Posterior cingulate gyrus (tissue), 11 donors: ENCODE measurements around the gene LEMD3.

Experiments used
- DNase-seq, 10 donors: peaks; one replicate each; pipeline versions ENCODE4 v3.0.0 to v3.0.0-alpha.2; 2020 to 2021; ENCODE audit warnings: mixed read lengths in 3 of 10
- intact Hi-C: fragments of 100-400 bp; cut with DNase I; formaldehyde crosslinking; loops from one replicate; pipeline ENCODE4 v1.15.1; 2023

LEMD3 gene

GRCh38 chr12:65169320-65170208, at the start of gene LEMD3:
TSS of gene LEMD3 (plus strand) at chr12:65169583. CDS start at chr12:65169597, 14 bp downstream.
- intact Hi-C loops: no loop called here

DNA sequence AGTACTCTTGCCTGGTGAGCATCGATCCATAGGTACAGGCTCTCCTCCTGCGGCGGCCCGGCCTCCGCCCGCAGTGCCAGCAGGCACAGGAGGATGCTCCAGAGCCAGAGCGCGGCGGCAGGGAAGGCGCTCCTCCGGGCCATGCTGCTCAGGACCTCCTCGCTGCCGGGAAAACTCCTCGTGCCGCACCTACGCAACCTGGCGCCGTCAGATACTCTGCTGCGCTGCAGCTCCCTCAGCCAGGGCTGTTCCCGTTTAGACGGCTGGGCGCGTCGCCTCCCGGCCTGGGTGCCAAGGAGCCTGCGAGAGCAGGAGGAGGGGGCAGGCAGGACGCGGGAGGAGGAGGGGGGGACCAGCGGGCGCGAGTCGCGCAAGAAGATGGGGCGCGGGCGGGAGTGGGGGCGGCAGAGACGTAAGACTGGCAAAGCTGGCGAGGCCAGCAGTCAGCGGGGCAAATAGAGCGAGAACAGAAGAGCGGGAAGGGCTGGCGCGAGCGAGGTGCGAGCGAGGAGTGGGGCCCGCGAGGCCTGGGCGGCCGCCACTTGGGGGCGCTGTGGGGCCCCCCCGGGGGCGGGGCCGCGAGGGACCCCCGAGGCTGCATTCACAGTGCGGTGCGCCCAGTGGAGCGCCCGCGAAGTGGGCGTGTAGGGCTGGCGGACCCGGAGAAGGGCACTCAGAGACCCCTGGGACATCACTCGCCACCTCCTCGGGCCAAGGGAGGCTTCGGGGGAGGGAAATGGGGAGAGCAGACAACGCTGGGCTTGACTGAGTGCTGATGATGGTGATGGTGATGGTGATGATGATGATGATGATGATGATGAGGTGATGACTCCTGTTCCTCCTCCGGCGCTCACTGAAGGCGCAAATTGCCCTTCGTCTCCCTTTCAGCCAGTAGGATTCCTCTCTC, 48.1 kb upstream of the LEMD3 start, which contains the start of gene WIF1:
Gene WIF1 (minus strand): TSS at position 257 of the 907 bp plus-strand sequence. CDS start 114 bp downstream, at position 143.
- intact Hi-C loops: loop anchor here (5.0 kb wide), 1 partner anchor 319 kb away; no protein-coding TSS in a partner anchor
- DNase-seq: peak in 9 of 10 donors; percentile 9 to 92 (median 40)

More at GRCh38 chr12:65169320-65170208, at the start of gene LEMD3:
- peak; percentile 86 to 99 (median 92) for DNase-seq

- DNase-seq: peak in 2 of 10 donors; percentile 62 to 72
- intact Hi-C loops: loop anchor here (5.0 kb wide), 1 partner anchor 320 kb away; no protein-coding TSS in a partner anchor
Measured at GRCh38 chr12:65121956-65122469, 47.4 kb upstream of the LEMD3 start.

DNA sequence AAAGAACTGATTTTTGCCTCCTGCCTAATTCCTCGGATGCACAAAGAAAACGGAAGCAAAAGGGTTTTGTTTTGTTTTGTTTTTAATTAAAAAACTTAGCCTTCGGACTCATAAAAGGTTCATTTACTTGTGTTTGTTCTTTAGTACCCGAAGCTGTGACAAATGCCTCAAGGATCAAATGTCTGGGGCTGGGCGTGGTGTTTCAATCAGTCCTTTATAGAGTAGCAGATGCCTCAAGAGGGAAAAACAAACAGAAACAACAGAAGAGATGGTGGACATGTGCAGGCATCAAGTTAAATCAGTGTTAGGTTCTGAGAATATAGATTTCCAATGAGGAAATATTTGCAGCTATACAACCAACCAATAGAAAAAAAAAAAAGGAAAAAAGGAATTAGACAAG, 46.7 kb upstream of the LEMD3 start:
- no peak for DNase-seq
- intact Hi-C loops: loop anchor here (1.0 to 5.0 kb wide), 2 partner anchors 231 to 320 kb away; no protein-coding TSS in a partner anchor

DNA sequence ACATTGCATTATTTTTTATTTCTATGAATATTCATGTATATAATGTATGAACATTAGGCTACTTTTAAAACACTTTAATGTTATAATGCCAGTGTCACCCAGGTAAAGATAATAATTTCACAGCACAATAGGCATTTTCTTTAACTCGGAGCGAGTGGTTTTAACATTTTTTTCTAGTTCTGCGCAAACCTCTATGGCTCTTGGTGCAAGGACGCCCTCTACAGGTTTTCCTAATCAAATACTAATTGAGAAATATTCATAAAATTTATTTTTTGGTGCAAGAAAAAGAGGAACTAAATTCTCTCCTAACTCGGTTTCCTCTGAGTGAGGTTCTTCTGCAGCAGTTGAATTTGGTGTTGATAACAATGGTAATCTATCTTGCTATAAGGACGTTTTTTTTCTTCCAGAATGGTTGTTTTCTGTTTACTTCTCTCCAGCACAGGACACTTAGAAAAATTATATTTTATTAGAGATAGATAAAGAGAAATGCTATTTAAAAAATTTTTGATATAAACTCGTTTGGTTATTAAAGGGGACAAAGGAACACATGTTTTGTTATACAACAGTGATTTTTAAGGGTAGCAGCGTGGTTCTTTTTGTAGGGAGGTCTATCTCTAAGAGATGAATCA, 45.8 kb upstream of the LEMD3 start:
- DNase-seq: no peak
- intact Hi-C loops: loop anchor here (1.0 to 5.0 kb wide), 2 partner anchors 232 to 321 kb away; no protein-coding TSS in a partner anchor

DNA sequence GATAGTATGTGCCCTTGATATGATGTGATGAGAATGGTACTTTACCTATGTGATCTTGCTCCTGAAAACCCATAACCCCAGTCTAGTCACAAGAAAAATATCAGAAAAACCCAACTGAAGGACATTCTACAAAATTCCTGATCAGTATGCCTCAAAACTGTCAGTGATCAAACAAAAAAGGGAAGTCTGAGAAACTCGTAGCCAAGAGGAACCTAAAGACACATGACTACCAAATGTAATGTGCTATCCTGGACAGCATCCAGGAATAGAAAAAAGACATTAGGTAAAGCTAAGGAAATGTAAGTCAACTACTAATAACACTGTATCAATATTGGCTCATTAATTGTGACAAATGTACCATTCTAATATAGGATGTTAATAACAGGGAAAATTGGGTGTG, 44.1 kb upstream of the LEMD3 start:
- intact Hi-C loops: no loop called here
- DNase-seq: no peak

GRCh38 chr12:65125975-65126374, 43.4 kb upstream of the LEMD3 start:
- intact Hi-C loops: no loop called here

DNA sequence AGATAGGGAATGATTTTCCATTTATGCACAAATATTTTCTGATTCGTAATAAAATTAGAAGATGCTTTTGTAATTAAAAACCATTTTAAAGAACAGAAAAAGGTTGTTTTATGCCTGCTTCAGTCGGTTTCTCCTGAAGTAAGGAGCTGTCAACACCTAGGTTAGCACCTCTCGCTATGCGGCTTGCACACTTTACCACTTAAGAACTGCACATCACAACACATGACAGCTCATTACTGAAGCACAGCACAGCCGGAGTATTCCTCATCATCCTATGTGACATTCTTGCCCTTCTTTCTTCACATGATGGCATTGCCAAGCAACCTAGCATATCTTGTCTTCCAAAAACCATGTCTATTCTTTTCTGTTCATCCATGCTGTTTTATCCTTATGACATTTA, 42.9 kb upstream of the LEMD3 start:
- intact Hi-C loops: no loop called here

More at GRCh38 chr12:65125975-65126374, 43.4 kb upstream of the LEMD3 start:
- no peak for DNase-seq

DNA sequence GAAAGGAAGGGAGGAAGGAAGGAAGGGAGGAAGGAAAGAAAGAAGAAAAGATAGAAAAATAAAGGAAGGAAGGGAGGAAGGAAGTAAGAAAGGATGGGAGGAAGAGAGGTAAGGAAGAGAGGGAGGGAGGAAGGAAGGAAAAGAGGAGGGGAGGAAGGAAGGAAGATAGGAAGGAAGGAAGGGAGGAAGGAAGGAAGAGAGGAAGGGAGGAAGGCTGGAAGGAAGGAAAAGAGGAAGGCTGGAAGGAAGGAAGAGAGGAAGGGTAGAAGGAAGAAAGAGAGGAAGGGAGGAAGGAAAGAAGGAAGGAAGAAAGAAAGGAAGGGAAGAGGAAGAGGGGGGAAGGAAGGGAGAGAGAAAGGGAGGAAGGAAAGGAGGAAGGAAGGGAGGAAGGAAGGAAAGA, 35.5 kb upstream of the LEMD3 start:
- DNase-seq: no peak
- intact Hi-C loops: no loop called here

More for the DNA sequence above, 42.9 kb upstream of the LEMD3 start:
- DNase-seq: no peak

DNA sequence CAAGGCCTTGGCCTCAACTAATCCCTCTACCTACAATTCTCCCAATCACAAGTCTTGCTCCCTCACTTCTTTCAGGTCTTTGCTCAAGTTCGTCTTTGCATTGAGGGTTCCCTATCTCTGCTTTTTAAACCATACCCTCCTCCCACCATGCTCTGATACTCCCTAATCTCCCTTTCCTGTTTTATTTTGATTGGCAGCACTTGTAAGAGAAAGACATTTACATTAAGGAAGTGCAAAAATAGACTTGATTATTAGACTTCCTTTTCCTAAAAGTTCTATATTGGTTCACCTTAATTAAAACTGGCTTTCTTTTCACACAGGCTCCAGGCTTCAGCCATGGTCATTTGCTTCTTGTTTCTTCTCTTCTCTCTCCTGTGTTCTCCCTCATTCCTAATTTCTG, 30.0 kb upstream of the LEMD3 start:
- intact Hi-C loops: no loop called here
- DNase-seq: no peak

GRCh38 chr12:65140738-65141137, 28.6 kb upstream of the LEMD3 start:
- no peak for DNase-seq
- intact Hi-C loops: no loop called here

DNA sequence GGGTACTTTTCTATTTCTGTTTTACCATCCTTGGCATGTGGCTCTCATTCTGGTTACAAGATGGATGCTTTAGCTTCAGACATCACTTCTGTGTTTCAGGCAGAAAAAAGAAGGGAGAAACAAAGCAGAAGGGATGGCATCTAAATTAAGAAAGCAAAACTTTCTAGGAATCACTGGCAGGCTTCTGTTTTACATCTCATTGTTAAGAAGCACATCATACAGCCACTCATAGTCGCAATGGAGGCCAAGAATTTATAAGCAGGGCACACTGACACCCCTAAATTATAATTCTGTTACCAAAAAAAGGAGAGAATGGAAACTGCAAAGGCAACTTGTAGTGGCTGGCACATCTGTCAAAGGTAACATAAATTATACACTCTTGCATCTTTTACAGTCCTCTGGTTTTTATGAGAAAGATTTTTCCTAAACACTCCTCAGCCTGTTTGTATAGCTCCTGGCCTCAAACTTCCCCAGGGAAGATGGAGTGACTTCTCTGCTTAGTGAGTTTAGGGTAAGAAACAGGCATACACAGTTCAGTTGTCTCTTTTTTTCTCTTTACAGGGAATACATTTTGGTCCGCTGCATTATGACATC, 22.0 kb upstream of the LEMD3 start:
- intact Hi-C loops: no loop called here
- no peak for DNase-seq

GRCh38 chr12:65152012-65152411, 17.4 kb upstream of the LEMD3 start:
- intact Hi-C loops: no loop called here
- DNase-seq: no peak

- DNase-seq: no peak
- intact Hi-C loops: no loop called here
Measured at GRCh38 chr12:65152596-65152995, 16.8 kb upstream of the LEMD3 start.

DNA sequence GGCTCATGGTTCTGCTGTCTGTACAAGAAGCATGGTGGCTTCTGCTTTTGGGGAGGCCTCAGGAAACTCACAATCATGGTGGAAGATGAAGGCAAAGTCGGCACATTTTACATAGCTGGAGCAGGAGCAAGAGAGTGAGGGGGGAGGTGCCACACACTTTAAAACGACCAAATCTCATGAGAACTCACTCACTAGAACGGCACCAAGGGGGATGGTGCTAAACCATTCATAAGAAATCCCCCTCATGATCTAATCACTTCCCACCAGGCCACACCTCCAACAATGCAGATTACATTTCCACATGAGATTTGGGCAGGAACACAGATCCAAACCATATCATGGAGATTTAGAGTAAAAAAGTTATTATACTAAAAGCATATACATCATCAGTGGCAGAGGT, 13.6 kb upstream of the LEMD3 start:
- intact Hi-C loops: no loop called here
- no peak for DNase-seq

DNA sequence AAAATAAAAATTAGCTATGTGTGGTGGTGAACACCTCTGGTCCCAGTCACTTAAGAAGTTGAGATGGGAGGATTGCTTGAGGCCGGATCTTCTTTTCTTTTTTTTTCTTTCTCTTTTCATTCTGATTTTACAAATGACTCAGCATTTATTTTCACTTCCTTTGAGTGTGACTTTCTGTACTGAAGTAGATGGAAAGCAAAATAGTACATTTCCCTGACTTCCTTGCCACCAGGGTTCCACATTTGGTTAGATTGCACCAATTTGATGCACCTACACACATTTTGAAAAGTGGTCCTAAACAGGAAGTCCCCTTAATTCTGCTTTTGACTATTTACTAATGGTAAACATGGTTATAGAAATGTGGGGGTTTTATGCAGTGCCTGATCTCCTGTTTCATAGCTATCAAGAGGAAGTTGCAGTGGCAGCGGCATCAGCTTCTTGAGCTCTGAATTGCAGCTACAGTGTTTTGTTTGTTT, 13.0 kb upstream of the LEMD3 start:
- no peak for DNase-seq
- intact Hi-C loops: no loop called here

DNA sequence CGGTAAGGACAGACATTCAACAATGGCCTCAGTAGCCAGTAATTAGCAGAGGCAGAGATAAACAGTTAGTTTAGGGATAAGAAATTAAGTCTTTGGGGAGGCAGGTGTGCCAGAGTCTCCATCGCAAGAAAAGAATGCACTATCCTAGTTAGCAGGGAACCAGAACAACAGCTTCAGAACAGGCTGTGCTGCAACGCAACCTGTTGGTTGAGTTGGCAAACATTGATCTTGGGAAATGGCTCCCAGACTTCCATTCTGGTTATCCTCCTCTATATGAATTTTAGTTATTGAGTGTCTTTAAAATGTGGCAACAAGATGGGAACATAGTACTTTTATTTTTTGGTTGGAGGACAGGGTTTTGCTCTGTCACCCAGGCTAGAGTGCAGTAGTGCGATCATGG, 12.3 kb upstream of the LEMD3 start:
- DNase-seq: no peak
- intact Hi-C loops: no loop called here

DNA sequence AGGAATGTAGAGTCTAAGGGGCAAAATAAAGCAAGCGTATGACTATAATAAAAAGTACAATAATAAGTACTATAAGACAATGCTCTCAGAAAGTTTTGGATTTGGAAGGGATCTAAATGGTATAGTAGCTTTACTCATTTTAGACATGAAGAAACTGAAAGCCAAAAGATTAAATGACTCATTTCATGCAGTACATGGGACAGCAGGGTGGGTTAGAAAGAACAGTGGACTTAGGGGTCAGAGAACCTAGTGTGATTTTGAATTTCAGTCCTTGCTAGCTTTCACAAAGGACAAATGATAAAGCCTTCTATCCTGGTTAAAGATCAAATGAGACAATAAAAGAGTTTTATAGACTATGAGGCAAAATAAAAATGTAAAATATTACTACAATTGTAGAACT, 6.8 kb upstream of the LEMD3 start:
- intact Hi-C loops: no loop called here
- no peak for DNase-seq

DNA sequence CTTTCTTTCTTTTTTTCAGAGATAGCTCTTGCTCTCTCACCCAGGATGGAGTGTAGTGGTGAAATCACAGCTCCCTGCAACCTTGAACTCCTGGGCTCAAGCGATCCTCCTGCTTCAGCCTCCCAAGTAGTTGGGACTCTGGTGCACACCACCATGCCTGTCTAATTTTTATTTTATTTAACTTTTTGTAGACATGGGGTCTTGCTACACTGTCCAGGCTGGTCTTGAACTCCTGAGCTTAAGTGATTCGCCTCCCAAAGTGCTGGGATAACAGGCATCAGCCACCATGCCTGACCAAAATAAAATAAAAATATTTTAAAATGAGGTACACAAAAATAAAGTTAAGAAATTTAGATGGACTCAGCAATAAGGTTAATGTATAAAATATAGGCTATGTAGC, 5.1 kb upstream of the LEMD3 start:
- intact Hi-C loops: no loop called here
- no peak for DNase-seq

- no peak for DNase-seq
- intact Hi-C loops: no loop called here
Measured at GRCh38 chr12:65164774-65165173, 4.6 kb upstream of the LEMD3 start.
